GM18867 (cell line): ENCODE results near the gene PRPSAP2.

ENCODE experiments used
- ATAC-seq: cut with Tn5 transposase; IDR thresholded peaks from one replicate; pipeline ENCODE4 v1.9.1; 2021; ENCODE audit warnings: mild to moderate bottlenecking, moderate library complexity; ENCODE audit not compliant: unreplicated experiment

The PRPSAP2 gene

GRCh38 chr17:18977646-18978045 lies 119.7 kb downstream of the PRPSAP2 start:
- no peak for ATAC-seq

DNA sequence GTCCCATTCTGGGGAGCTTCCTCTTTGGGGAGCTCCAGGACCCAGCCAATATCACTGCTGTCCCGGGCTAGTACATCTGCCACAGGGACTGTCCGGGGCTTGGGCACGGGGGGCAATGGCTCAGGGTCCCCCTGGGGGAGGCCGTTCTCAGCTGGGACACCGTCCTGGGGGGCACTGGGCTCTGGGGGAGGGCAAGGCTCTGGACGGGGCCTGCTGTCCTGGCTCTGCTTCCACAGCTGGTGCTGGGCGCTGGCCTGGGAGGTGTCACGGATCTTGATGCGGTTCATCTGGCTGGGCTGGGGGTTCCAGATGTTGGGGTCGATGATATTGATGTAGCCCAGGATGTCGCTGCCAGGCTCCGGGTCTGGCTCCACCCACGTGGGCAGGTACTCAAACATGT lies 120.1 kb downstream of the PRPSAP2 start:
- ATAC-seq, result no peak

DNA sequence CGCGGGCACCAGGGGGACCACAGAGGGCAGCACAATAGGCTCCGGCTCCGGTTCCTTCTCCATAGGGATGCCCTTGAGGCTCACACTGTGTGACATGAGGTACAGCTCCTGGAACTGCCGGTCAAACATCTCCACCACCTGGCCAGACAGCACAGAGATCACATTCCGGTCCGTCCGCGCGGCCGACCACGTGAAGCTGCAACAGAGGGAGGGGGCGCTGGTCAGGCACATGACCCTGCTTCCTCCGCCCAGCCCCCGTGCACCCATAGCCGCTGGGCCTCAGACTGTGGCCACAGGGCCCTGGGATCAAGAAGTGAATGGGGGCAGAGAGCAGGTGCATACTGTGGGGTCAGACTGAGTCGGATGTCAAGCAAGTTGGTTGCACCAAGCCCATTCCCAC lies 120.7 kb downstream of the PRPSAP2 start:
- ATAC-seq, result no peak
